Medulla oblongata (tissue), 1 donor: ENCODE data around the gene LRRC59.
"Not testable (repeated sequence)": the region's sequence is repeated elsewhere in the genome, so short reads cannot be mapped to it uniquely, and the experiment has no call there.

Source experiments
- DNase-seq: peaks from one replicate; pipeline ENCODE4 v3.0.0-alpha.2; 2015; ENCODE audit errors: extremely low spot score

The LRRC59 gene

GRCh38 chr17:50424996-50425681 is 27.8 kb upstream of the LRRC59 start:
- no peak for DNase-seq

- DNase-seq = no peak
These were observed 27.1 kb upstream of the LRRC59 start for GRCh38 chr17:50424246-50424995.

GRCh38 chr17:50423553-50424159 is 26.3 kb upstream of the LRRC59 start:
- peak; percentile 11 for DNase-seq

GRCh38 chr17:50422738-50423137 is 25.4 kb upstream of the LRRC59 start:
- DNase-seq = no peak

- DNase-seq = peak; percentile 51
These were observed 24.2 kb upstream of the LRRC59 start for GRCh38 chr17:50421308-50422051.

- DNase-seq = no peak
These were observed 23.2 kb upstream of the LRRC59 start for GRCh38 chr17:50420419-50421112.

GRCh38 chr17:50419577-50419976 is 22.3 kb upstream of the LRRC59 start:
- not testable (repeated sequence) for DNase-seq

- DNase-seq = no peak
These were observed 17.5 kb upstream of the LRRC59 start for GRCh38 chr17:50414808-50415207.

GRCh38 chr17:50412188-50412732 is 14.9 kb upstream of the LRRC59 start:
- DNase-seq = no peak

GRCh38 chr17:50407921-50408320 is 10.6 kb upstream of the LRRC59 start:
- no peak for DNase-seq

GRCh38 chr17:50406578-50406977 is 9.3 kb upstream of the LRRC59 start:
- no peak for DNase-seq

GRCh38 chr17:50405351-50405750 is 8.0 kb upstream of the LRRC59 start:
- DNase-seq = not testable (repeated sequence)

- DNase-seq = not testable (repeated sequence)
These were observed 2.3 kb upstream of the LRRC59 start for GRCh38 chr17:50399591-50399990.

GRCh38 chr17:50398672-50399071 is 1.3 kb upstream of the LRRC59 start:
- not testable (repeated sequence) for DNase-seq

GRCh38 chr17:50397919-50398285 is 579 bp upstream of the LRRC59 start:
- DNase-seq = no peak

- peak; percentile 21 for DNase-seq
These were observed 837 bp downstream of the LRRC59 start for GRCh38 chr17:50396261-50397110.

- no peak for DNase-seq
These were observed 2.6 kb downstream of the LRRC59 start for GRCh38 chr17:50394711-50395110.

- DNase-seq = no peak
These were observed 3.6 kb downstream of the LRRC59 start for GRCh38 chr17:50393700-50394099.

- DNase-seq = no peak
These were observed 4.7 kb downstream of the LRRC59 start for GRCh38 chr17:50392621-50393020.

GRCh38 chr17:50389534-50389933 is 7.8 kb downstream of the LRRC59 start:
- no peak for DNase-seq
